DND-41 (cell line): ENCODE data around the gene TP53I11.

Experiments
- ATAC-seq: fragments of 200-7000 bp; cut with Tn5 transposase; 3 replicates; pipeline ENCODE4 v1.9.1; 2021; ENCODE audit warnings: low read depth; ENCODE audit not compliant: insufficient read depth
- DNase-seq: peaks from one replicate; pipeline ENCODE4 v3.0.0-alpha.2; 2020
- H2AFZ ChIP-seq: 2 replicates; pipeline ENCODE4 v1.6.0; 2012; ENCODE audit warnings: low read depth, low read length
- H3K27ac ChIP-seq: 2 replicates; pipeline ENCODE4 v1.5.1; 2012; ENCODE audit warnings: low read length, inconsistent platforms
- H3K27me3 ChIP-seq: fragments of 200-600 bp; sonication (generic); 2 replicates; pipeline ENCODE4 v1.6.0; 2012; ENCODE audit warnings: low read length, mild to moderate bottlenecking, inconsistent platforms; ENCODE audit not compliant: insufficient read depth, poor library complexity
- H3K36me3 ChIP-seq: 2 replicates; pipeline ENCODE4 v1.5.1; 2012; ENCODE audit warnings: low read length, inconsistent platforms; ENCODE audit not compliant: insufficient read depth
- H3K4me1 ChIP-seq: 2 replicates; pipeline ENCODE4 v1.5.1; 2012; ENCODE audit warnings: mild to moderate bottlenecking, low read length; ENCODE audit not compliant: insufficient read depth
- H3K4me2 ChIP-seq: 2 replicates; pipeline ENCODE4 v1.6.0; 2012; ENCODE audit warnings: mild to moderate bottlenecking, moderate library complexity, low read length, inconsistent platforms; ENCODE audit not compliant: insufficient read depth
- H3K4me3 ChIP-seq, 2 experiments: fragments of 200-600 bp in 1 of 2; shearing (Covaris generic) in 1 of 2; 2 replicates each; pipeline ENCODE4 v1.5.1; 2012 to 2016; ENCODE audit warnings: inconsistent platforms in 2 of 2, low read length in 2 of 2, mild to moderate bottlenecking in 2 of 2, low read depth in 1 of 2, moderate library complexity in 1 of 2
- H3K79me2 ChIP-seq: 2 replicates; pipeline ENCODE4 v1.6.0; 2012; ENCODE audit warnings: low read length, inconsistent platforms; ENCODE audit not compliant: insufficient read depth
- H3K9ac ChIP-seq: 2 replicates; pipeline ENCODE4 v1.6.0; 2012; ENCODE audit warnings: low read depth, mild to moderate bottlenecking, inconsistent platforms, low read length, moderate library complexity
- H3K9me3 ChIP-seq: 2 replicates; pipeline ENCODE4 v1.5.1; 2012; ENCODE audit warnings: low read length, moderate library complexity, mild to moderate bottlenecking, inconsistent platforms; ENCODE audit not compliant: insufficient read depth, severe bottlenecking
- H4K20me1 ChIP-seq: 2 replicates; pipeline ENCODE4 v1.6.0; 2012; ENCODE audit warnings: low read length; ENCODE audit not compliant: insufficient read depth
- EZH2 ChIP-seq: IDR thresholded peaks from 3 replicates; pipeline ENCODE4 v1.6.1; 2012; ENCODE audit warnings: borderline replicate concordance, low read depth, mild to moderate bottlenecking, moderate library complexity, low read length, inconsistent platforms; ENCODE audit not compliant: severe bottlenecking
- TF ChIP-seq, protein P1 (sequence below): IDR thresholded peaks from 2 replicates; pipeline ENCODE4 v1.5.1; 2012; ENCODE audit warnings: borderline replicate concordance, low read length, moderate library complexity, mild to moderate bottlenecking; ENCODE audit not compliant: poor library complexity, severe bottlenecking; ENCODE audit errors: extremely low read depth

TP53I11 gene

GRCh38 chr11:44889266-44889665 lies 61.4 kb downstream of the TP53I11 start:
- no peak overlapping the region for H3K9ac ChIP-seq
- H3K27ac ChIP-seq = no peak overlapping the region
- TF ChIP-seq, protein P1, sequence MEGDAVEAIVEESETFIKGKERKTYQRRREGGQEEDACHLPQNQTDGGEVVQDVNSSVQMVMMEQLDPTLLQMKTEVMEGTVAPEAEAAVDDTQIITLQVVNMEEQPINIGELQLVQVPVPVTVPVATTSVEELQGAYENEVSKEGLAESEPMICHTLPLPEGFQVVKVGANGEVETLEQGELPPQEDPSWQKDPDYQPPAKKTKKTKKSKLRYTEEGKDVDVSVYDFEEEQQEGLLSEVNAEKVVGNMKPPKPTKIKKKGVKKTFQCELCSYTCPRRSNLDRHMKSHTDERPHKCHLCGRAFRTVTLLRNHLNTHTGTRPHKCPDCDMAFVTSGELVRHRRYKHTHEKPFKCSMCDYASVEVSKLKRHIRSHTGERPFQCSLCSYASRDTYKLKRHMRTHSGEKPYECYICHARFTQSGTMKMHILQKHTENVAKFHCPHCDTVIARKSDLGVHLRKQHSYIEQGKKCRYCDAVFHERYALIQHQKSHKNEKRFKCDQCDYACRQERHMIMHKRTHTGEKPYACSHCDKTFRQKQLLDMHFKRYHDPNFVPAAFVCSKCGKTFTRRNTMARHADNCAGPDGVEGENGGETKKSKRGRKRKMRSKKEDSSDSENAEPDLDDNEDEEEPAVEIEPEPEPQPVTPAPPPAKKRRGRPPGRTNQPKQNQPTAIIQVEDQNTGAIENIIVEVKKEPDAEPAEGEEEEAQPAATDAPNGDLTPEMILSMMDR = no peak
- TF ChIP-seq EZH2 = no peak
- no peaks in the 10 kb centered on the region for H3K79me2 ChIP-seq
- H3K36me3 ChIP-seq = no peaks in the 10 kb centered on the region
- H4K20me1 ChIP-seq = peaks cover 3% of the 10 kb centered on the region; the same call in 1 of the 2 replicates
- no peak overlapping the region for H3K4me3 ChIP-seq
- H3K27me3 ChIP-seq = peaks cover 15% of the 10 kb centered on the region
- DNase-seq = no peak
- H2AFZ ChIP-seq = no peak overlapping the region
- ATAC-seq = no peak
- no peaks in the 10 kb centered on the region for H3K9me3 ChIP-seq
- no peaks in the 10 kb centered on the region for H3K4me1 ChIP-seq
- H3K4me2 ChIP-seq = no peak overlapping the region

DNA sequence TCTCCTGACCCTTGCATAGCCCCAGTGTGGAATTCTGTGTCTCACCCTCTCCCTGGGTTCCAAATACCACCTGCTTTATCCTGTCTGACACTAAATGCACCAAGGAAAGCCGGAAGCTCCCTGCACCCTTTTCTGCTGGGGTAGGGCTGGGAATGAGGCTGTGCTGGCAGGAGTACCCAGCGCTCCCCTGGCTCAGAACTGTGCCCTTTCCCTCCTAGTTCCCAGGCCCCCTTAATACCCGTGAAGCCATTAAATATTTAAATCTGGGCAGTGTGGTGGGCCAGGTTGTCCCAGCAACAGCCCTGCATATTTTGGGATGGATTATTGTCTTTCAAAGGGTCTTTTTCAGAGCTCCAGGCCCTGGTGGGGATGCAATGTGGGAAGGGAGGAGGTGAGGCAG lies 63.0 kb downstream of the TP53I11 start:
- H3K4me1 ChIP-seq = no peaks in the 10 kb centered on the region
- H3K4me2 ChIP-seq = no peak overlapping the region
- H4K20me1 ChIP-seq = 0 out of 2 replicates have a peak, but pooled peaks cover 3% of the 10 kb centered on the region
- peaks cover 29% of the 10 kb centered on the region for H3K27me3 ChIP-seq
- ATAC-seq (no peak), DNase-seq (no peak)
- H3K36me3 ChIP-seq = no peaks in the 10 kb centered on the region
- no peak overlapping the region for H3K27ac ChIP-seq
- no peak overlapping the region for H3K4me3 ChIP-seq
- H3K9me3 ChIP-seq = no peaks in the 10 kb centered on the region
- H3K9ac ChIP-seq = no peak overlapping the region
- no peaks in the 10 kb centered on the region for H3K79me2 ChIP-seq
- no peak overlapping the region for H2AFZ ChIP-seq
- TF ChIP-seq, protein P1 = no peak
- no peak for TF ChIP-seq EZH2

GRCh38 chr11:44886790-44887140 lies 63.9 kb downstream of the TP53I11 start:
- Histone ChIP-seq H3K4me2 (no peak overlapping the region), H4K20me1 (0 out of 2 replicates have a peak, but pooled peaks cover 3% of the 10 kb centered on the region), H3K79me2 (no peaks in the 10 kb centered on the region), H3K27me3 (peaks cover 29% of the 10 kb centered on the region), H2AFZ (no peak overlapping the region), H3K4me1 (no peaks in the 10 kb centered on the region), H3K36me3 (no peaks in the 10 kb centered on the region), H3K27ac (no peak overlapping the region), H3K9me3 (no peaks in the 10 kb centered on the region), H3K4me3 (no peak overlapping the region), H3K9ac (no peak overlapping the region)
- ATAC-seq (no peak), DNase-seq (no peak)
- TF ChIP-seq EZH2 = no peak
- TF ChIP-seq, protein P1 = no peak
